ENCODE data around the gene POLR2C.
A peak's percentile ranks its signal among the peaks of the same experiment; 100 is the strongest.

The POLR2C gene

DNA sequence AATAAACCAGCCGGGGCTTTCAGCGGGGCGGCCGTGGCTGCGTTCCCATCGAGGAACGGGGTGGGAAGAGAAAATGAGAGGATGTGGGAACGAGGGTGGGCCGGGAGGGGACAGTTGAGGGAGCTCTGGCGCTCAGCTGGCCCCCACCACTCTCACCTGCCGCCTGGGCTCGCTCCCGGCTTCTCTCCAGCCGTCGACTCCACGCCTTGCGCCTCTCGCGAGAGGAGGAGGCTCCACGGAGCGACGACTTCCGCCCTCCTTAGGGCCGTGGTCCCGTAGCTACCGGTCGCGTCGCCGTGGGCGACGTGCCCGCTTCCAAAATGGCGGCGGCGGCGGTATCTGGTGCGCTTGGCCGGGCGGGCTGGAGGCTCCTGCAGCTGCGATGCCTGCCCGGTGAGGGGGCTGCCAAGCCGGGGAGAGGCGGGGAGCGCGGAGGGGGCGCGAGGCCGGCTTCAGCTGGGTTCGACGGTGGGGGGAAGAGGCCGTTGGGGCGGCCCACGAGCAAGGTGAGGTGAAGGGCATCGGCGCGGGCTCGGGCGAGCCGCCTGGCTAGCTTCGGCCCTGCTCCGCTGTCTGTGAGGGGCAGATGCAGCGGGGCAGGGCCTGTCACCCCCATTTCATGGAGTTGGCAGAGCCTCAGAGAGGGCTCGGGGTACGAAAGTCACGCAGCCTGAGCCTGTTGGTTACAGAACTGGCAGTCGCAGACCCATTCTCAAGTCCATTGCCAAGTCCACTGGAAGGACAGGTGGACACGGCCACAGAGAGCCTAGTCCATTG is 15.1 kb upstream of the POLR2C start, which contains the start of the genes CIAPIN1 and COQ9:
TSS of gene CIAPIN1 (minus strand) at position 200 of the 777 bp plus-strand sequence. CDS start 6,457 bp downstream, outside the sequence.
TSS of gene COQ9 (plus strand) at position 294 of the 777 bp plus-strand sequence. CDS start at position 321, 27 bp downstream.
- TF ChIP-seq, protein P1, sequence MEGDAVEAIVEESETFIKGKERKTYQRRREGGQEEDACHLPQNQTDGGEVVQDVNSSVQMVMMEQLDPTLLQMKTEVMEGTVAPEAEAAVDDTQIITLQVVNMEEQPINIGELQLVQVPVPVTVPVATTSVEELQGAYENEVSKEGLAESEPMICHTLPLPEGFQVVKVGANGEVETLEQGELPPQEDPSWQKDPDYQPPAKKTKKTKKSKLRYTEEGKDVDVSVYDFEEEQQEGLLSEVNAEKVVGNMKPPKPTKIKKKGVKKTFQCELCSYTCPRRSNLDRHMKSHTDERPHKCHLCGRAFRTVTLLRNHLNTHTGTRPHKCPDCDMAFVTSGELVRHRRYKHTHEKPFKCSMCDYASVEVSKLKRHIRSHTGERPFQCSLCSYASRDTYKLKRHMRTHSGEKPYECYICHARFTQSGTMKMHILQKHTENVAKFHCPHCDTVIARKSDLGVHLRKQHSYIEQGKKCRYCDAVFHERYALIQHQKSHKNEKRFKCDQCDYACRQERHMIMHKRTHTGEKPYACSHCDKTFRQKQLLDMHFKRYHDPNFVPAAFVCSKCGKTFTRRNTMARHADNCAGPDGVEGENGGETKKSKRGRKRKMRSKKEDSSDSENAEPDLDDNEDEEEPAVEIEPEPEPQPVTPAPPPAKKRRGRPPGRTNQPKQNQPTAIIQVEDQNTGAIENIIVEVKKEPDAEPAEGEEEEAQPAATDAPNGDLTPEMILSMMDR (conservative IDR thresholded peaks at IDR 0.05; ENCODE audit: control insufficient read depth, insufficient read depth, low read depth, low read length) = no peak
- H3K4me3 ChIP-seq (ENCODE audit: control insufficient read depth, low read depth, low read length) = peak within 1 kb of the TSS; percentile 75

DNA sequence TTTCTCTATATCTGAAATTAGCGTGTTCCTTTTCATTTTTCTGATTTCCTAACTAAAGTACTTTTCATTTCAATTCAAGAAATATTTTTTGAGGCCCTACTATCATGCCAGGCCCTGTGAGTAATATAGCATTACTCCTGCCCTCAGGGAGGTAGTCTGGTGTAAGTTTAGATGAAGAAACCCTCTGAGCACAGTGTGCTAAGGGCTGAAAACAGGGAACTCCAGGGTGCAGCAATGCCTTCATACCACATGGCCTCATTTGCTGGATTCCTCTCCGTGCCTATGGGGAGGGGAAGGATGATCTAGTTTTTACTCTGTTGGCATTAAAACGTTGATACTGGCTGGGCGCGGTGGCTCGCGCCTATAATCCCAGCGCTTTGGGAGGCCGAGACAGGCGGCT is 10.5 kb upstream of the POLR2C start:
- DNase-seq (ENCODE audit: low read depth) = no peak
- TF ChIP-seq, protein P1 (conservative IDR thresholded peaks at IDR 0.05; ENCODE audit: control insufficient read depth, insufficient read depth, low read depth, low read length) = no peak
- H3K4me3 ChIP-seq (ENCODE audit: control insufficient read depth, low read depth, low read length) = no peak overlapping the region

More for the DNA sequence above, 15.1 kb upstream of the POLR2C start, which contains the start of the genes CIAPIN1 and COQ9:
- peak; percentile 90 for DNase-seq (ENCODE audit: low read depth)

DNA sequence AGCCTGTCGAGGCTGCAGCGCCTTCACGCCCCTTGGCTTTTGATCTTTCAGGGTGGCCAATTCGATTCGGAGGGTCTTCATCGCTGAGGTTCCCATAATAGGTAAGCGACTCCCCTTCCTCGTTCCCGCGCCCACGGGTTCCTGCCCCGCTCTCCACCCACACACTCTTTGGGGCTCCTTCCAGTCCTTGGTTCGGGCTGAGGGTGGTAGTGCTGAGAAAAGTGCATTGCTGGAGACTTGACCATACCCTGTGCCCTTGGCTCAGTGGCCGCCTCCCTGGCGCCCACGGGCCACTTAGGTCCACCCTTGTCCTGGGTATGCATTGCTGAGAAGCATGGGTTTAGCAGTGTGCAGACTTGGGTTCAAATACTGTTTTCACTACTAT is 491 bp downstream of the POLR2C start:
- DNase-seq (ENCODE audit: low read depth) = no peak
- peak overlapping the region; percentile 91 for H3K4me3 ChIP-seq (ENCODE audit: control insufficient read depth, low read depth, low read length)
- TF ChIP-seq, protein P1 (conservative IDR thresholded peaks at IDR 0.05; ENCODE audit: control insufficient read depth, insufficient read depth, low read depth, low read length) = no peak

DNA sequence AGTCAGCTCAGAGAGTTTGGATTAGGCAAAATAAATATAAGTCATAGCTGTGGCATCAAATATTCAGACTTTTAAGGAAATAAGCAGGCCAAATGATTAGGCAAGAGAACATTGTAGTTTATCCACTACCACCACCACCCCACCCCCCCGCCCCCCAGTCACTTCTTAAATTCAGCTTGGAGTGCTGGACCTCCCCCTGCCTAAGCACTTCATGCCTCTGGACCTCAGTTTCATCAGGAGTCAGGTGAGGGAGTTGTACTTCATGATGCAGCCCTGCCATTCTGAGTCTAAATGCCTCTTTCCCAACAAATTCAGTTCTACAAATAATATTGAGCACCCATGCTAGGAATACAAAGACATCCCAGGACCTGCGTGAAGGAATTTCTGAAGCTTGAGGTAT is 2.0 kb downstream of the POLR2C start:
- H3K4me3 ChIP-seq (ENCODE audit: control insufficient read depth, low read depth, low read length) = no peak overlapping the region
- no peak for DNase-seq (ENCODE audit: low read depth)
- TF ChIP-seq, protein P1 (conservative IDR thresholded peaks at IDR 0.05; ENCODE audit: control insufficient read depth, insufficient read depth, low read depth, low read length) = no peak

GRCh38 chr16:57468346-57468745 is 5.9 kb downstream of the POLR2C start:
- no peak for DNase-seq (ENCODE audit: low read depth)
- no peak overlapping the region for H3K4me3 ChIP-seq (ENCODE audit: control insufficient read depth, low read depth, low read length)
- TF ChIP-seq, protein P1 (conservative IDR thresholded peaks at IDR 0.05; ENCODE audit: control insufficient read depth, insufficient read depth, low read depth, low read length) = no peak

DNA sequence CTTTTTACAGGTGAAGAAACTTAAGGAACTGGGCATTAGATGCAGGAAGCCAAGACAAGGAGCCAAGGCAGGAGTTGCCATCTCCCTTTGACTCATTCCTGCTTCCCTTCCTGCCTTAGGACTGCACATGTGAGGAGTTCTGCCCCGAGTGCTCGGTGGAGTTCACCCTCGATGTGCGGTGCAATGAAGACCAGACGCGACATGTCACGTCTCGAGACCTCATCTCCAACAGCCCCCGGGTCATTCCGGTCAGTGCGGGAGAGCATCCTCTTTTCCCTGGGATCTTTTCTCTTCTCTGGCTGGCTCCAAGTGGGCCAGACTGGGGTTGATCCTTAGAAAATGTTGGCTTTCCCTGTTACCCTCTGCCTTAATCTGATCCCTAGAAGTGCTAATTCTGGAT is 6.6 kb downstream of the POLR2C start:
- TF ChIP-seq, protein P1 (conservative IDR thresholded peaks at IDR 0.05; ENCODE audit: control insufficient read depth, insufficient read depth, low read depth, low read length) = no peak
- no peak overlapping the region for H3K4me3 ChIP-seq (ENCODE audit: control insufficient read depth, low read depth, low read length)
- DNase-seq (ENCODE audit: low read depth) = no peak
